Fibroblast of skin of left quadriceps (primary cell): ENCODE measurements around the gene CRADD.

Experiments used
- DNase-seq, 2 experiments: peaks; one replicate each; pipeline ENCODE4 v3.0.0-alpha.2; 2013; ENCODE audit warnings: low read depth in 2 of 2

The CRADD gene

DNA sequence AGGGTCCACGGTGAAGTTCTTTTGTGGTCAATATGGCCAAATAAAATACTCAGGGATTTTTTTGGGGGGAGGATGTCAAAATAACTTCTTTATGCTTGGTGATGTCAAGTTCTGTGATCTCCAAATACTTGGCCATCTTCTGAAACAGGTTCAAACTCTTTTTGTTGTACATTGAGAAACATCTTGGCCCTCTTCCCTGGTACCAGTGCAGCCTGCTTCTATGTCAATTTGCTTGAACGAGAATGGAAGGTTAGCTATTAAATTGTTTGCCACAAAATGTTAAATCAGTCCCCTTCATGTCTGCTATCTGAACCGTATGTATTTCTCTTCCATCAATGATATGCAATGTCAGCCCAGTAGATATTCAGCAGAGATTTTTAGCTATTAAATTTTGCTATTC is 6.1 kb upstream of the CRADD start:
- DNase-seq: no peak

DNA sequence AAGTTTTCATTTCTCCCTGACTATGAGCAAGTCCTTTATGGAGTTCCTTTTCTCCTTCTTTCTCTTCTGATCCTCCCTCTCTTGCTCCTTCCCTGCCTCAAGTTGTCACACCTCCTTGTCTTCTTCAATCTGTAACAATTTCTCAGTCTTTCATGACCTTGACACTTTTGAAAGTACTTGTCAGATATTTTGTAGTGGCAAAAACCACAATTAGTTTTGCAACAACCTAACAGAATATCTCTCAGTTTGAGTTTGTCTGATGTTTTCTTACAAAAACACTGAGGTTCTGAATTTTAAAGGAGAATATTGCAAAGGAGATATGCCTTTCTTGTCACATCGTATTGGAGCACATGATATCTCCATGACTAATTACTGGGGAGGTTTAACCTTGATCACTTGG is 4.1 kb upstream of the CRADD start:
- DNase-seq: no peak

DNA sequence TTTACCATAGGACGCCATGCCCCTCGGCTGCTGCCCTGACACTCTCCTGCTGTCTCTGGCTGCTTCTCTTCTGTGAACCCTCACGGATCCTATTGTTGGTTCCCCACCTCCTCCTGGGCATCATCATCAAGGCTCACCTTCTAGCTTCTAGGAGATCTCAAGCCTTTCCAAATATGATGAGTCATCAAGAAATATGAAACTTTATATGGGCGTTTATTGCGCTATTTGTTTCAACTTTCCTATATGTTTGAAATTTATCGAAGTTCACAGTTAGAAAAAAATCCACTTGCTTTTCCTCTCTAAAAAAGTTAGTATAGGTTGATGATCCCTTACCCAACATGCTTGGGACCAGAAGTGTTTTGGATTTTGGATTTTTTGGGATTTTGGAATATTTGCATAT is 2.8 kb upstream of the CRADD start:
- no peak for DNase-seq

DNA sequence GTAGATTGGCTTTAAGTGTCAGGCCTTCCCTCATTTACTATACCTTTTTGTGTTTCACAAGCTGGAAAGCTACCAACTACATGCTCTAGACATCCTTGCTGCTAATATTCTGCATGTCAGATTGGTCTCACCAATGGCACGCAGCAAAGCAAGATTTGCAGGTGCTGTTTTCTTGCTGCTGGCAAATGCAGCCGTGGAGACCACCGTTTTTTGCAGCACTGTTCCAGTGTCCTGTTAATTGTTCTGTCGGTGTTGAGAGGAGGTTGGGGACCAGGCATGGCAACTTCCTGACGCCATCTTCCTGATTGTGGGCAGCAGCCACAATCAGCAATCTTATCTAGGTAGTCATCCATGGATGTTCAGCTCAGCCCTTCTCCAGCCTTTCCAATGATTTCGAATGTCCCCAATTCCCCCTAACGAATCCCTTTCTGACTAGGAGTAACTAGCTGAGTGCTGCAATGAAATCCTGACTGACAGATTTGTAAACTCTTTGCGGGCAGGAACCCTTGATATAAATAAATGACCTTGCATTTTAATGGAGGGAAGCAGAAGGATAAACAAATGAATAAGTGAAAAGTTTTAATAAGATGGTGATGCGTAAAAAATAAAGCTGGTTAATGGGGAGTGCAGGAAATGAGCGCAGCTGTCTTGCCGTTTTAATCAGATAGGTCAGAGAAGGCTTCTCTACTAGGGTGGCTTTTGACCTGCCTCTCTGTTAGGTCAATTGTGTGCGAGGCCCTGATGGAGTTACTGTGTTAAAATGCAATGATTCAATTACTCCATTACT is 574 bp upstream of the CRADD start:
- no peak for DNase-seq

DNA sequence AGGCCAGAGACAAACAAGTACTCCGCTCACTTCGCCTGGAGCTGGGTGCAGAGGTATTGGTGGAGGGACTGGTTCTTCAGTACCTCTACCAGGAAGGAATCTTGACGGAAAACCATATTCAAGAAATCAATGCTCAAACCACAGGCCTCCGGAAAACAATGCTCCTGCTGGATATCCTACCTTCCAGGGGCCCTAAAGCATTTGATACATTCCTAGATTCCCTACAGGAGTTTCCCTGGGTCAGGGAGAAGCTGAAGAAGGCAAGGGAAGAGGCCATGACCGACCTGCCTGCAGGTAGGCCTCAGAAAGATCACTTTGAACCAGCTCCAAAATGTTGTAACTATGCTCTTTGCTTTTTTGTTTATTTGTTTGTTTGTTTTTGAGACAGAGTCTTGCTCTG is 1.6 kb downstream of the CRADD start:
- no peak for DNase-seq

DNA sequence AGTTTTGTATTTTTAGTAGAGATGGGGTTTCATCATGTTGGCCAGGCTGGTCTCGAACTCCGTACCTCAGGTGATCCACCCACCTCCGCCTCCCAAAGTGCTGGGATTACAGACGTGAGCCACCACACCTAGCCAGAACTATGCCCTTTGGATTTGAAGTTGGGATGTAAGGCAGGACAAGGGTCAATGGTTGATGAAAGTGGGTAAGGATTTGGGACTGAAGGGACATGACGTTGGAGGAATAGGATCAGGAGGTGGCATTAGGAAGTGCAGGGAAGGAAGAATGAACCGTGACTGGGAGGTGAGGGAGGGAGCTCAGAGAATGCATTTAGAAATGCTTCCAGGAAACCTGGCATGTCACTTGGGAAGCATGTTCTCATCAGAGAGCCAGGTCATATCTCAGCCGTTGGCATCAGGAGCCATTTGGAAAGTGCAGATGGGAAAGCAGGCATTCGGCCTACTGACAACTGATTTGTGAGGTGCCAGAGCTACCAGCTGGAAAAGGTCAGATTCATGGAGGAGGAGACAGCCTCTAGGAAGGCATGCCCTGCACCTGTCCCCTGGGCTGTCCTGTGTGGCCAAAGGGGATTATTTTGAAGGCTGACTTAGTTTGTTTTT is 2.2 kb downstream of the CRADD start:
- DNase-seq: no peak

DNA sequence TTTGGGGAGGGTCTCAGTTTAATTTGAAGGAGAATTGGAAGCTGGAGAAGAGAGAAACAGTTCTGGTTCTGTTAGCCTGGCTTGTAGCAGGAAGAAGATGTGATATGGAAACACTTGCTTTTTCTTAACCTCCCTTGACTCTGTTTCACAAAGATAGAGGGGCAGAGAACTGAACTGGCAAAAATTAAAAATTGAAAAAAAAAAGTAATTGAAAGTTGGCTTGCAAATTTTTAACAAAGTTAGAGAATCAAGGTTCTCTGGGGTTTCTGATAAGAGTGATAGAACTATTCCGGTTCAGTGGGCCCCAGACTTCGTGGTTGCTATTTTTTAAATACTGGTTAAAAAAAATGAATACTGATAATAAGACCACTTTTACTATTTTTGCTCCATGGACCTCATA is 2.8 kb downstream of the CRADD start:
- DNase-seq: no peak

DNA sequence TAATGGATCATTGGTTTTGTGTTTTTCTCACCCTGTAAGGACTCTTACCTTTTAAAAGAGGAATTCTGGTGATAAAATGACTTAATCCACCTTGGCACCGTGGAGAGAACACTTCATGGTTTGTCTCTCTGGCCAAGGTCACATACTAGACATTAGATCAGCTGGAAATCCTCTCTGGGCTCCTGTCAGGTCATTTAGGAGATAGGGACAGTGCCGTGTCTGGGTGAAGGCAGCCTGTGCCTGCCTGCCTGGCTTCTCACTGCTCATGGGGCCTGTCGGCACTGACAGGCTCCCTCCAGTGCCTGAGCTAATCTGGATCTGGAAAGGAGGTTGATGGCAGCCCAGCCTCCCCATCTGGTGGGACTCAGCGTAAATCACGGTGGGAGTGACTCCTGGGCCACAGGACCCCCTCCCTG is 5.7 kb downstream of the CRADD start:
- DNase-seq: no peak

DNA sequence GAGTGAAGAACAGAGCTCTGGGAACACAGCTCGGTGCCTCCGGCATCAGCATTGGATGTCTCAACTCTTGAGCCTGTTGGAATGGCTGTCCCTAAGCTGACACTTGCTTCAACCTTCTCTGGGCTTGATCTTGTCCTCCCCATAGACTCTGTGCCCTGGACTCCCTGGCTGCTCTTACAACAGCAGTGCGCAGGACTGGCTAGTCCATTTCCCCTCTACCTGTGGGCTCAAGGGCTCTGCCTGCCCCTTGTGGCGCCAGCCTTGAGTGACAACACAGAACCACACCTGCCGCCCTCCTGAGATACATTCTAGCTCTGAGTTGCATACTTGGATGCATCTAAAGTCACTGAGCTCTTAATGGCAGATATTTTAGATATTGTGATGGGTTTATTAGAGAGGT is 6.2 kb downstream of the CRADD start:
- DNase-seq: no peak

DNA sequence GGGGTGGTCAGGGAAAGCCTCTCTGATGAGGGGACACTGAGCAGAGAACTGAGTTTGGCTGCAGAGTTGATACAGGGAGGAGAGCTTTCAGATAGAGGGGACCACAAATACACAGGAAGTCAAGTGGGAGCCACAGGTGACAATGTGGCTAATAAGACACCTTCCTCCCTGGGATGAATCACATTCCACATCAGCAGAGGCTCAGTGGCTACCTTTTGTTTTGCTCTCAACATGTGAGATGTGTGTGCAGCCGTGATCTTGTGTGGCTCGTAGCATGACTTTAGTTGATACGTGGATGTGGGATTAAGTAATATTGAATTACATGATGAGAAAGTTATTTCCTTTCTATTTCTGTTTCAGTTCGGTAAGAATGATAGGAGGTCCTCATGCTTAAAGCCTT is 7.5 kb downstream of the CRADD start:
- DNase-seq: no peak

DNA sequence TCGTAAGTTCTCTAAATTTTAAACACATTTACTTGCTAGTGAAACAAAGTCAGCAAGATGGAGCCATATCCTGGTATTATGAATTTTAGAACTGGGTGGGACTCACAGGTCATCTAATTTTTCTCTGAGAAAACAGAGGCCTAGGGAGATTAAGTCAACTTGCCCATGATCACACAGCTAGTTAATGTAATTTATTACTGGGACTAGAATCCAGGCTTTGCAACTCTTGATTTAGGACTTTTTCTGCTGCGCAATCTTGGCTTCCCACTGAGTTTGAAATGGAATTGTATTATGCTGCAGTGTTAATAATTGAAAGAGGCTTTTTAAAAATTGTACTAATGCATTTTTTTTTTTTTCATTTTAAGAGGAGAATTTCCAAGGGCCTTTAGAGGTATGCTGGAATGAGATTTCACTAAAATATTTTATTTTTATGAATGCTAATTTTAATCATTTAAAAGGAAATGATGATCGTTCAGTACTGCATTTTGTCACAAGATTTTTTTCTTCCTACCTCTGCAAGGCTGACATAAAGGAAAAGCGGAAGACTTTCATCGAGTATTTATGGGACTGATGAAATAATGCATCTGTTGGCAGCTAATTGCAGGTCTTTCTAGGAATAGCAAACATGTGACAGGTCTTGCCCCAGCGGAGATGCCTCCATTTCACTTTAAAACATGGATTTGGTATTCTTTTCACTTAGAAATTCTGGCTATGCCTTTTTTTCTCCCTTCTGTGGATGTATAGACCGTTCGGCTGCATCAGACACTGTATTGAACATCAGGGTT is 9.6 kb downstream of the CRADD start:
- no peak for DNase-seq

DNA sequence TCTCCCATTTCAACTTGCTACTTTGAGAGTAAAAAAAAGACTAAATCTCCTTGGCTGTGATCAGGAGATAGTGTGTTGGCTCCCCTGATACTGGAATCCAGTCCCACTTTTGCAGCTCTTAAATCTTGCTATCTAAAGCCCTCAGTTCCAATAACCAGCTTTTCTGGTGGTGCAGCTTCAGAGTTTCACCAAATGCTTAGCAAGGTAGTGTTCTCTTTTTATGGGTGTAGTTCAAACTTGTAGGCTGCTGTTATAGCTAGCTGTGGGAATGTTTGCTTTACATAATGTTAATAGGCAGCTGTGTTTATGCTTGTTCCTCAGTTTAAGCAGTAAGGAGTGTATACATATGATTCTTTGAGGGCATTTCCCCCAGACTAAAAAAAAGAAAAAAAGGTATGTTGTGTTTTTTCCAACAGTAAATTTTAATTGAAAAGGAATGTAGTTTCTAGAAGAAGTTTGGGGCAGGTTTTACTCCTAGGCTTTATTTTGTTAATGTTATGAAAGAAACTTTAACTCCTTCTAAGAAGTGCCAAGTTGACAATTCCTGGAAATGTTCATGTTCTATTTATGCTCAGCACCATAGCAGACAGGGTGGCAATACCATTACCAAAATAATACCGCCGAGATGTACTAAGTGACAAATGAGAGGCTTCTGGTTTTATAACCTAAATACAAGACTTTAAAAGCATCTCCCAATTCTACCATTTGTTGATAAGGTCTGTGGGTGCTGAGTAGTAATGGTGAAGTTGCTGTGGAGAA is 12.1 kb downstream of the CRADD start:
- DNase-seq: no peak

DNA sequence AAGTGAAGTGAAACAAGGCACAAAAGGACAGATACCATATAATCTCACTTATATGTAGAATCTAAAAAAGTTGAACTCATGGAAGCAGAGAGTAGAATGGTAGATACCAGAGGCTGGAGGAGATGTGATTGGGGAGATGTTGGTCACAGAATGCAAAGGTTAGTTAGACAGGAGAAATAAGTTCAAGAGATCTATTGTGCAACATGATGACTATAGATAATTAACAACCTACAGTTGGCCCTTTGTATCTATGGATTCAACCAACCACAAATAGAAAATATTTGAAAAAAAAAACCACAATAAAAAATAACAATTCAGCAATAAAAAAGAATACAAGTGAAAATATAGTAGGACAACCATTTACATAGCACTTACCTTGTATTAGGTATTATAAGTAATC is 19.3 kb downstream of the CRADD start:
- no peak for DNase-seq

DNA sequence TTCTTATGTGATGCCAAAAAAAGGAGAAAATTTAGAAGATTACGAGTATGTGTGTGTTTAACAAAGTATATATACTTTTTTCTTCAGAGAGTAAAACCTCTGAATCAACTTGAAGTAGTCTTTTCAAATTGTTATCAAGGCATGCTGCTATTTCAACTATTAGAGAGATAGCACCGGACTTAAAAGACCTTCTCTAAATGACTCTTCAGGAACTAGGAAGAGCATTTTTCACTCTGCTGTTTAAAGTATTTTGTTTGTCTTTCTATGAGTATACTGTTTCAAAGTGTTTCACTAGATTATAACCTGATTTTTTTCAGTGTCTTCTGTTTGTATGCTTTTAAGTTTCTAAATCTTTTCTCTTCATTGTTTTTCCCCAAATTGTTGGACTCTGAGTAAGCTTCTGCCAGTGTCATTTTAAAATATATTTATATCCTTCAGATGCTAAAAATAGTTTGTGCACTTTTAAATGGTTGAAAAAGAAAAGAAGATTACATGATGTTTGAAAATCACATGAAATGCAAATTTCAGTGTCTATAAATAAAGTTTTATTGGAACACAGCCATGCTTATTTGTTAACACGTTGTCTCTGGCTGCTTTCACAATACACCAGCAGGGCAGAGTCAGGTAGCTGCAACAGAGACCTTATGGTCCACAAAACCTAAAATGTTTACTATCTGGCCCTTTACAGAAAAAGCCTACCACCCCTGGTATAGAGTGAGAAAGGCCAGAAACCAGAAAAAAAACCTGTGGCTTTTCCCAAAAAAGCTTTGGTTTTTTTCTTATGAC is 21.3 kb downstream of the CRADD start:
- DNase-seq: no peak

DNA sequence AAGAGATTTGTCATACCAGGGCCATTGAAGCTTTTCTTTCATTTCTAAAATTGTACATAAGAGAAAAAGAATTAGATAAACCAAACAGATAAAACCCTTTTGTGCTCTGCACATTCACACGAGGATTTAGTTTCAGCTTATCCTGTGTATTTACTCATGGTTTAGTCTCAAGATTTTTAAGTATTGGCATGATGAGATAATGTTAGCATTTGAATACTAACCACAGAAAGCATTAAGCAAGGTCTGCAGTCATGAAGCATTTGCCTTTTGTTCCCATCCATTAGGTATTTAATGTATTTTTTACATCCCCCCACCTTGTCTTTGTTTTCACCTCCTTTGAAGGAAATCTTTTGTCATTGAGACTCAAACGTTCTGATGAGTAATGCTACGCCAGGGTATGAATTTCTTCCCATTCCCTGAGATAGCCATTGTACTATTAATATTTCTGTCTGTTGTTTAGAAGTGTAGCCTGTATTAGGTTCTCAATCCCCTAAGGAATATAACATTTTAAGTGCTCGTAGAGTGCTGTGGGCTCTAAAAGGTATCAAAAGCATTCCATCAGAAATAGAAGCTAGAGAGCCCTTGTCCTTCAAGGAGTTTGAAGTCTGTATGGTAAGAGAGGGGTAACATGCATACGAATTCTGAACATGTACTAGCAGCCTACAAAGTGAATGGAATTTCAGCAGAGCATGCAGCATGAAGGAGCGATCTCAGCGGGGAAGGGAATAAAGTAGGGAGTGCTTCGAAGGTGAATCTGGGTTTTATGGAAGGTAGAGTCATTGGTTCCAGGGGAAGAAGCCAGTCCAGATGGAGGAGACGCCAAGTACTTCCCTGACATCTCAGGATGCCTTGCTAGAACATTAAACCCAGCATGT is 22.3 kb downstream of the CRADD start:
- DNase-seq: peak; percentile 49 to 59

DNA sequence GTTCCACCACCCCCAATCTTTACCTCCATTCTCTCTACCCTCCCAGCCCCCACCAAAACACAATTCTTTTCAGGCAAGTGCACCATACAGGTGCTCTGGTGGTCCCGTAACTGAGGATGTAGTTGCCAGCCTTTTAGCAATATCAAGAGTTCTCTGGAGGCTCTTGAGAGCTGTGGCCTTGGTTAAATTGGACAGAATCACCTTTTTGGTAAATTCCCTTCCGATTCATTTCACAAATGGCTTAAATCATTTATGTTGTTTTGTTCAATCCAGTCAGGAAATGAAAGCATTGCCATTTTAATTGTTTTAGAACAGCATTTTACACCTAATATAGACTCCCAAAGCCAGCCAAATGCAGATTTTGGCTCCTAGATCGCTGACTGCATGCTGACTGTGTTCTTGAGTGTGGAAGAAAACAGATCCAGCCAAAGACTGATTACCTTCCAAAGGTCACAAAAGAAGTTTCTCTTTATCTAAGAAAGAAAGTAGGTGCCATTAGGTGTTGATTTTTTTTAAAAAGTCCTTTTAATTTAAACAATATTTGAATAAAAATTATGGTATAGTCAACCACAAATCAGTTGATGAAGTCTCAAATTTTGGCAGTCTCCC is 25.6 kb downstream of the CRADD start:
- no peak for DNase-seq

DNA sequence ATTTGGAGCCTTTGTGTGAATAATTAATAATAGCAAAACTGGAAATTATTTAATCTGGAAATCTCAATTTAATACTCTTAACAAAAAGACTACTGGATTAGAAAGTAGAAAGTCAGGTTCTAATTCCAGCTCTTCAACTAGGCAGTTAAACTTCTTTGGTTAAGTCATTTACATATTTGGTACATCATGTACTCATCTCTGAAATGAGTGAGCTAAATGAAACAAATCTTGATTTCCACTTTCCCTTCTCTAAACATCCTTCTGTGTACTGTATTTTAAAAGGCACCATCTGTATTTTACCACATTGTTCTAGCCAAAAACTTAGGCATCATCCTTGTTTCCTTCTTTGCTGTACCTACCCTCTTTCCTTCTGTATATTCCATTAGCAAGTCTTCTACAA is 26.9 kb downstream of the CRADD start:
- DNase-seq: no peak

DNA sequence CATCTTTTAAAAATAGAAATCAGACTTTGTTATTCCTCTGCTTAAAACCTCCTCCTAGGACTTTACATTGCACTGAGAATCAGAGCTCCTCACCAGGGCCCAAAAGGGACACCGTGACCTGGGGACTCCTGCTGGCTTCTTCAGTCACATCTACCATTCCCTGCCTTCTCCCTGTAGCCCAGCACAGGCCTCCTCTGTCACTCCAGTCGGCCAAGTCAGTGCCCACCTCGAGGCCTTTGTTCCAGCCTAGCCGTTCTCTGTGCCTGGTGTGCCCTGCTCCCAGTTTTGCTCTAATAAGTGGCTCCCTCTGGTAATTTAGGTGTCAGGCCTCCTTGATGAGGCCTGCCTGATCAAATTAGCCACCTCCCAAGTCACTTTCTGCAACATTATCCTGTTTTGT is 27.4 kb downstream of the CRADD start:
- DNase-seq: no peak

DNA sequence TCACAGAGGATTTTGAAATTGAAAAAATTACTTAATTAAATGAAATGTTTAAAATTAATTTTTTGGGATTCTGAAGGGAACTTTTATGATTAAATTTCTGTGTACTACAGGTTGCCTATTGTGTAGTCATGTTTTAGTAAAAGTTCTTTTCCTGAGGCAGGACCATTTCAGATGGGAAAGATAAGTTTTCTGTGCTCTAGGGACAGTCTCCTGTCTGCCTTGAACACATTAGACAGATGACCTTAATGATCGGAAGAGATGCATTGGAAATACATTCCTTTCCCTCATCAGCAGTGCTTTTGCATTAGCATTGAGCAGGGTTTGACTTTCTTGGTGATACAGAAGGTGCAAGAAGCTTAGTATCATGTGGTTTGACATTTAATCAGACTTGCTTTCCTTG is 28.1 kb downstream of the CRADD start:
- no peak for DNase-seq

DNA sequence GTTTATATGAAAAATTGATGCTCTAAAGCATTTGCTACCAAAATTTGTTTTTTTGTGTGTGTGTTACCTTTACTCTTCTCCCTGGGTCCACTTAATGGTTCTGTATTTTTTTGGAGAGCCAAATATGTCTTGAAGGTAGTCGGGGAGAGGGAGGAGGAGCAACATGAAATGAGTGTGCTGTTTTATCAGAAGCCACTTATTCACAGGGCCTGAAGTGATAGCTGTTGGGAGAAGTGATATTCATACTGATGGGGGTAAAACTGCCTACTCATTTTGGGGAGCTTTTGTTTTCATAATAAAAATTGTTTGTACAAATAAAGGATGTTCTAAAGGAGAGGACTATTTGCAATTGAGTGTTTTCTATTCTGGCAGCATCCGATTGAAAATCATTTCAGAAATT is 29.2 kb downstream of the CRADD start:
- DNase-seq: no peak
